Neuron (in vitro differentiated cells): ENCODE measurements around the gene MT1F.
"Not testable (repeated sequence)": the region's sequence is repeated elsewhere in the genome, so short reads cannot be mapped to it uniquely, and the experiment has no call there.

Source experiments
- H2AFZ ChIP-seq: one replicate; pipeline ENCODE4 v1.6.1; 2013; ENCODE audit warnings: low read depth, mild to moderate bottlenecking, inconsistent platforms, low read length, moderate library complexity
- H3K27me3 ChIP-seq: one replicate; pipeline ENCODE4 v1.6.1; 2013; ENCODE audit warnings: low read length; ENCODE audit not compliant: insufficient read depth
- H3K36me3 ChIP-seq: one replicate; pipeline ENCODE4 v1.6.1; 2013; ENCODE audit warnings: low read length; ENCODE audit not compliant: insufficient read depth
- H3K4me1 ChIP-seq: one replicate; pipeline ENCODE4 v1.6.1; 2013; ENCODE audit warnings: low read length; ENCODE audit not compliant: insufficient read depth
- H3K4me3 ChIP-seq: 2 replicates; pipeline ENCODE4 v1.5.1; 2013; ENCODE audit warnings: mild to moderate bottlenecking, low read length, moderate library complexity
- H3K9me3 ChIP-seq: one replicate; pipeline ENCODE4 v1.6.1; 2013; ENCODE audit warnings: low read length

Gene MT1F

DNA sequence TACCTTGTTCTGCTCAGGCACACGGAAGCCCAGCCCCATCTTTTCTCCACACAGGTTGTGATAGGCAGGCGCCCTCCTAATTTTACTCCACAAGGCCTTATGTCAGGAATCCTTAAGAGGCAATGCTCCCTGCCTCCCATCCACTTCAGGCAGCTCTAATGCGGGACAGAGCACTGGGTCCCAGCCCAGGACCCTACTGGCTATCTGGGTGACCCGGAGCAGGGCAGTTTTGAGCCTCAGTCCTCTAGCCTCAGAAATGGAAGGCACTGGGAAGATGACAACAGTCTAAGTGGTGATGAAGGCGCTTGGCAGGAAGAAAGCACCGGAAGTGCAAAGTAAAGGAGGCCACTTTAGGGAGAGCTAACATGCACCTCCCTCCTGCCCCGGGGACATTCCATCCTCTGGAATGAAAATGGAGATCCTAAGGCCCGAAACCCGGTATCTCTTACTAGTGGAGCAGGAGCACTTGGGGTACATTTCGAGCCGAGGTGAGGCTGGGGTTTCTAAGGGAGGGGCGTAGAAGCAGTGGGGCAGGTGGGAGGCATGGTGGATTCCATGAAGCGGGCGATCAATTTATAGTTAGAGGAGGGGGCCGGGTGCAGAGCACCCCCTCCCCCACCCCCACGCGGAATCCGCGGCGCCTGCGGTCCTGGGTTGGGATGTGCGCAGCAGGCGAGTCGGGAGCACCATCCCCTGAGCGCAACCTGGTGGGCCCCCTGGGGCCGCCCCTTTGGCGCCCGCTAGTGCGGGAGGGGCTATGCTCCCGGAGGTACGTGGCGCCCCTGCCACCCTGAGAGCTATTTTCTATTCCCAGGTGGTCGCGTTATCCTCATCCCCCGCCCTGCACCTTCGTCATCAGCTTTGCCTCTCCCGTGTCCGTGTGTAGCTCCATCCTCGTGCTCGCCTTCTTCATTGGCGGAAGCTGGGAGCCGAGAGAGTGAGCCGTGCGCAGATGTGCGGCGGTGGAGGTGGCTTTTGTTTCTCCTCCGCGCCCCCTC is 4.9 kb downstream of the MT1F start:
- H2AFZ ChIP-seq: no peak overlapping the region
- H3K36me3 ChIP-seq: no peaks in the 10 kb centered on the region
- H3K9me3 ChIP-seq: peaks cover 6% of the 10 kb centered on the region
- peaks cover 97% of the 10 kb centered on the region for H3K27me3 ChIP-seq
- no peaks in the 10 kb centered on the region for H3K4me1 ChIP-seq
- no peak overlapping the region for H3K4me3 ChIP-seq

DNA sequence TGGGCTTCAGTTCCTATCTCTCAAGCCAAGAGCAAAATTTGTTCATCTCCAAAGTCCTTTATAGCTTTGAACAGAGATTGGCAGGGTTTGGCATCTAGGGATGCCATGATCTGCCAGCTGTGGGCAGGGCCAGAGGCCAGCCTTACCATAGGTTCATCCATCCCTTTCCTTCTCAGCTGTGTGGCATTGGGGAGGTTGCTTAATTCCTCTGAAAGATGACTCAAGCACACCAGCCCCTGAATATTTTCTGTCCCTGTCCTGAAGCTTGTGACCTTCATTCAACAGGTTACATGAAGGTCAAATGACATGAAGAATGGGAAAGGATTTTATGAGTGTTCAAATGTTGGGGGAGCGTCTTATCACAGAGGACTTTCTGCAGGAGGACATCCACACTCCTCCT is 6.7 kb downstream of the MT1F start:
- Histone ChIP-seq H3K9me3 (peaks cover 6% of the 10 kb centered on the region), H3K27me3 (peaks cover 98% of the 10 kb centered on the region), H3K4me3 (no peak overlapping the region), H3K36me3 (no peaks in the 10 kb centered on the region), H2AFZ (no peak overlapping the region), H3K4me1 (no peaks in the 10 kb centered on the region)

DNA sequence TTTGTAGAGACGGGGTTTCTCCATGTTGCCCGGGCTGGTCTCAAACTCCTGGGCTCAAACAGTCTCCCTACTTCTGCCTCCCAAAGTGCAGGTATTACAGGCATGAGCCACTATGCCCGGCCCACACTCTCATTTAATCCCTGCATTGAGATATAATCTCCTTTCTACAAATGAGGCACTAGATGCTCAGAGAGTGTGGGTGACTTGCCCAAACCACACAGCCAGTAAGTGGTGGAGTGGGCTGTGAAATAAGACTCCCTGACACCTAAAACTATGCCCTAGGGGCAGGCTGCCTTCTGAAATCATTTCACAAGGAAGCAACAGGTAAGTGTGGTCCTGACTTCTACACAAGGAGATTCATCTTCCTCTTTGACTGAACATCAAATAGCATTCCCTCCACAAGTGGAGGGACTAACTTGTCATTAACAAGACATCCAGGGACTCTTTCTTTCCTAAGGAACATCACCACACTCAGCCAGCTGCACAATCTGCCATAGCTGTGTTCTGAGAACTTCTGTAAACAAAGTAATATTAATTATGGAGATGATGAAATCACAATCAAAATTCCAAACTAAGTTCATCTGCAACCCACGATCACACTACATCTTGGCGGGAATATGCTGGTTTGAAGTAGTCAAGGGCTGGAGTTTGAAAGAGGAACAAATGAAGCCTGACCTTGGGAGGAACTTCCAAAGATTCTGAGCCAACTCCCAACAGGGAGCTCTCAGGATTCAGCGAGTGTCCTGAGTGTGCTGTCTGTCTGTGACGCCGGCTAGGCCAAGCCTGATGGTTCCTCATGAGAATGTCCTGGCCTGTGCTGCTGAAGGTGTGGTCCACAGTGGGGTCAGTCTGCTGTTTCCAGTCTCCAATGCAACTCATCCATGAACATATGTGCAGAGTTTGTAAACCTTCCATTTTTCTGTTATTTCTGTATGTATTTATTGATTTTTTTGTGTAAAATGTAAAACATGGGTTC is 7.8 kb downstream of the MT1F start:
- H3K4me3 ChIP-seq, H2AFZ ChIP-seq, H3K9me3 ChIP-seq, H3K4me1 ChIP-seq, H3K36me3 ChIP-seq: not testable (repeated sequence)
- peaks cover 98% of the 10 kb centered on the region for H3K27me3 ChIP-seq

DNA sequence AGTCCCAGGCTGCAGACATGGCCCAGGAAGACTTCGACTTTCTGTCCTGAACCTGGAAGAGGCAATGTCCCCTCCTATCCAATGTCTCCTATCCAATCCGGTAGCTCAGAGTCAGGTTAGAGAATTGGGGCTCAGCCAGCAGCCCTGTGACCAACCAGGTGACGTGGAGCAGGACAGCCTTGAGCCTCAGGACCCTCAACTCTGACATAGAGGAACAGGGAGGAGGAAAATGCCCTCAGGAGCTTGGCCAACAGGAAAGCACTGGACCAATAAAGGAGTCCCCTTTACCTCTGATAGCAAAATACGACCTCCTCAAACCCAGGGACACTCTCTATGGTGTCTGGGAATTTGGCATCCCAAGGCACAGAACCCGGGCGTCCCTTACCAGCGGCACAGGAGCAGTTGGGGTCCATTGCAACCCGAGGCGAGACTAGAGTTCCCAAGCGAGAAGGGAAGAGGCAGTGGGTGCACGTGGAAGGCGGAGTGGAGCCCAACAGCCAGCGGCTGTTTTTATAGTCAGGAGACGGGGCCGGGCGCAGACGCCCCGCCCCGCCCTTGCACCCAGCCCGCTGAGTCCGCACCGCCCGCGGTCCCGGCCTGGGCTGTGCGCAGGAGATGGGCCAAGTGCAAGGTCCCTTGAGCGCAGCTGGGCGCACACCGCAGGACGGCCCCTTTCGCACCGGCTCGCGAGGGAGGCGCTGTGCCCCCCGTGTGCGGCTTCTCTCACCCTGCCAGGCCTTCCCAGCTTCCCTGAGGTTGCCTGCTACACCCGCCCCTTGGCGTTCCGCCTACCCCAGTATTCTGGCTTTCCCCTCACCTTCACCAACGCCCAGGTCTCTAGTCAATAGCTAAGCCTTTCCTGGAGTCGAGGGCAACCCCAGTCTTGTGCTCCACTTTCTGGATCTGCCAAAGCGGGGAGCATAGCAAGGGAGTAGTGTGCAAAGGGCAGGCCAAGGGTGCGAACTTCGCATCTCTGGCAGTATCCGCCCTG is 10.1 kb downstream of the MT1F start, which contains the start of gene MT1G:
Gene MT1G, minus strand, starts transcription at position 485 of the 991 bp plus-strand sequence. Its CDS starts 72 bp downstream, at position 413.
- Histone ChIP-seq H3K27me3 (peaks cover 96% of the 10 kb centered on the region), H3K4me3 (no peak within 1 kb of the TSS), H3K36me3 (no peaks in the 10 kb centered on the region)

DNA sequence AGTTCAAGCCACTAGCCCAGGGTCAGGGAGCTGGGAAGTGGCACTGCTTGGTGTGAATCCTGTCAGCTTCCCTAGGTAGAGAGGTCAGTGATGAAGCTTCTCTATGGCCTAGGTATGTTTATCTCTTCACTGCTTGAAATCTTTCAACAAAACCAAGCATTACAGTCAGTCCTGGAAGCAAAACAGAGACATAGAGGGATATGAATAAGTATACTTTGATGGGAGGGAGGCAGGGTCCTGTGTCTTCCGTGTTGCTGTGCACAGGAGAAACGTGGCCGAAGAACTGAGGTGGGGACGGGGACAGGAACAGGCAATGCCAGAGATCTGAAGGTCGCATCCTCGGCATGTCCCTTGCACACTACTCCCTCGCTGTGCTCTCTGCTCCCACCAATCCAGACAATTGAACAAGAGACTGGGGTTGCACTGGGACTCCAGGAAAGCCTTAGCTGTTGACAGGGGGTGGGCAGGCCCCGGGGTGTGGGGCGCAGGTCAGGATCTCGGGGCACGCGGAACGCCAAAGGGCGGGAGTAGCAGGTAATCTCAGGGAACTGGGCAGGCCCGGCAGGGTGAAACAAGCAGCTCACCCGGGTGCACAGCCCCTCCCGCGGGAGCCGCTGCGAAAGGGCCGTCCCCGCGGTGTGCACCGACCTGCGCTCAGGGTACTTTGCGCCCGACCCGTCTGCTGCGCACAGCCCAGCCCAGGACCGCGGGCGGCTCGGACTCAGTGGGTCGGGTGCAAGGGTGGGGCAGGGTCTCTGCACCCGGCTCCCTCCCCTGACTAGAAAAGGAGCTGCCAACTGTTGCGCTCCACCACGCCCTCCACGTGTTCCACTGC is 11.5 kb downstream of the MT1F start, which contains the start of gene MT1H:
Gene MT1H, plus strand, starts transcription at position 810 of the 835 bp plus-strand sequence. CDS start 71 bp downstream, outside the sequence.
- Histone ChIP-seq H3K4me3 (no peak within 1 kb of the TSS), H3K4me1 (no peaks in the 10 kb centered on the region), H2AFZ (no peak within 1 kb of the TSS), H3K9me3 (peaks cover 3% of the 10 kb centered on the region), H3K36me3 (no peaks in the 10 kb centered on the region), H3K27me3 (peaks cover 96% of the 10 kb centered on the region)

More for the DNA sequence above, 10.1 kb downstream of the MT1F start, which contains the start of gene MT1G:
- Histone ChIP-seq H3K9me3 (peaks cover 3% of the 10 kb centered on the region), H2AFZ (no peak within 1 kb of the TSS), H3K4me1 (no peaks in the 10 kb centered on the region)

DNA sequence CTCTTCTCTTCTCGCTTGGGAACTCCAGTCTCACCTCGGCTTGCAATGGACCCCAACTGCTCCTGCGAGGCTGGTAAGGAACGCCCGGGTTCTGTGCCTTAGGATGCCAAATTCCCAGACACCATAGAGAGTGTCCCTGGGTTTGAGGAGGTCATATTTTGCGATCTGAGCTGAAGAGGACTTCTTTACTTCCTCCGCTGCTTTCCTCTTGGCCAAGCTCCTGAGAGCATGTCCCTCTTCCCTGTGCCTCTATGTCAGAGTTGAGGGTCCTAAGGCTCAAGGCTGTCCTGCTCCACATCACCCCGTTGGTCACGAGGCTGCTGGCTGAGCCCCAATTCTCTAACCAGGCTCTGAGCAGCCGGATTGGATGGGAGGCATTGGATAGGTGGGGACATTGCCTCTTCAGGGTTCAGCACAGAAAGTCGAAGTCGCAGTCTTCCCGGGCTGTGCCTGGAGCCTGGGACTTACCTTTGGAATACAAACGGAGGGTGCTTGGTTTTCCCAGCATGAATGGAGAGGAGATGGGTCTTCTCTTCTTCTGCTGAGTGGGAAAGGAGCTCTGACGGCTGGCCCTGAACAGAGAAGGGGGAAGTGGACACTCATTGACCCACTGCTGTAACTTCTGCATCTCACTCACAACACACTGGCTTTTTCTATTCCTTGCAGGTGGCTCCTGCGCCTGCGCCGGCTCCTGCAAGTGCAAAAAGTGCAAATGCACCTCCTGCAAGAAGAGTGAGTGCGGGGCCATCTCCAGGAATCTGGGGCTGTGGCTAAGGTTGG is 12.3 kb downstream of the MT1F start:
- peaks cover 91% of the 10 kb centered on the region for H3K27me3 ChIP-seq
- H2AFZ ChIP-seq: no peak overlapping the region
- peaks cover 3% of the 10 kb centered on the region for H3K9me3 ChIP-seq
- no peaks in the 10 kb centered on the region for H3K4me1 ChIP-seq
- no peaks in the 10 kb centered on the region for H3K36me3 ChIP-seq
- no peak overlapping the region for H3K4me3 ChIP-seq

DNA sequence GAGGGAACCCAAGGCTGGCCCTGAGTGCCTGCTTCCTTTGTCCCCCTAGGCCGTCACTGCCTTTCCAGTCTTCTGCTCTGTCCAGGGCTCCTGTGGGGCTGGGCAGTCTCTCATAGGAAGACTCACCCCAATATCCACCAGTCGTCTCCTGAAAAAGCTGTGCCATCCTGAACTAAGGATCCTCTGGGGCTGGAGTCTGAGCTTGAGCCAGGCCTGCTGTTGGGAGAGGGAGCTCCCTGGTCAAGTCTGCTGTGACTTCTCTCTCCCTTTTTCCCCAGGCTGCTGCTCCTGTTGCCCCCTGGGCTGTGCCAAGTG is 12.8 kb downstream of the MT1F start:
- Histone ChIP-seq H3K4me1 (no peaks in the 10 kb centered on the region), H3K9me3 (peaks cover 3% of the 10 kb centered on the region), H3K4me3 (no peak overlapping the region), H3K27me3 (peaks cover 92% of the 10 kb centered on the region), H2AFZ (no peak overlapping the region), H3K36me3 (no peaks in the 10 kb centered on the region)

DNA sequence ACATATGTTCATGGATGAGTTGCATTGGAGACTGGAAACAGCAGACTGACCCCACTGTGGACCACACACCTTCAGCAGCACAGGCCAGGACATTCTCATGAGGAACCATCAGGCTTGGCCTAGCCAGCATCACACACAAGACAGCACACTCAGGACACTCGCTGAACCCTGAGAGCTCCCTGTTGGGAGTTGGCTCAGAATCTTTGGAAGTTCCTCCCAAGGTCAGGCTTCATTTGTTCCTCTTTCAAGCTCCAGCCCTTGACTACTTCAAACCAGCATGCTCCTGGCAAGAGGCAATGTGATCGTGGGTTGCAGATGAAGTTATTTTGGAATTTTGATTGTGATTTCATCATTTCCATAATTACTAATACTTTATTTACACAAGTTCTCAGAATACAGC is 13.9 kb downstream of the MT1F start:
- peaks cover 91% of the 10 kb centered on the region for H3K27me3 ChIP-seq
- not testable (repeated sequence) for H3K36me3 ChIP-seq, H3K4me3 ChIP-seq, H3K9me3 ChIP-seq, H2AFZ ChIP-seq, H3K4me1 ChIP-seq

DNA sequence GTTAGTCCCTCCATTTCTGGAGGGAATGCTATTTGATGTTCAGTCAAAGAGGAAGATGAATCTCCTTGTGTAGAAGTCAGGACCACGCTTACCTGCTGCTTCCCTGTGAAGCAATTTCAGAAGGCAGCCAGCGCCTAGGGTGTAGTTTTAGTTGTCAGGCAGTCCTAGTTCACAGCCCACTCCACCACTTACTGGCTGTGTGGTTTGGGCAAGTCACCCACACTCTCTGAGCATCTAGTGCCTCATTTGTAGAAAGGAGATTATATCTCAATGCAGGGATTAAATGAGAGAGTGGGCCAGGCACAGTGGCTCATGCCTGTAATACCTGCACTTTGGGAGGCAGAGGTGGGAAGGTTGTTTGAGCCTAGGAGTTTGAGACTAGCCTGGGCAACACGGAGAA is 14.4 kb downstream of the MT1F start:
- H2AFZ ChIP-seq, H3K9me3 ChIP-seq, H3K4me1 ChIP-seq, H3K36me3 ChIP-seq, H3K4me3 ChIP-seq: not testable (repeated sequence)
- peaks cover 91% of the 10 kb centered on the region for H3K27me3 ChIP-seq

DNA sequence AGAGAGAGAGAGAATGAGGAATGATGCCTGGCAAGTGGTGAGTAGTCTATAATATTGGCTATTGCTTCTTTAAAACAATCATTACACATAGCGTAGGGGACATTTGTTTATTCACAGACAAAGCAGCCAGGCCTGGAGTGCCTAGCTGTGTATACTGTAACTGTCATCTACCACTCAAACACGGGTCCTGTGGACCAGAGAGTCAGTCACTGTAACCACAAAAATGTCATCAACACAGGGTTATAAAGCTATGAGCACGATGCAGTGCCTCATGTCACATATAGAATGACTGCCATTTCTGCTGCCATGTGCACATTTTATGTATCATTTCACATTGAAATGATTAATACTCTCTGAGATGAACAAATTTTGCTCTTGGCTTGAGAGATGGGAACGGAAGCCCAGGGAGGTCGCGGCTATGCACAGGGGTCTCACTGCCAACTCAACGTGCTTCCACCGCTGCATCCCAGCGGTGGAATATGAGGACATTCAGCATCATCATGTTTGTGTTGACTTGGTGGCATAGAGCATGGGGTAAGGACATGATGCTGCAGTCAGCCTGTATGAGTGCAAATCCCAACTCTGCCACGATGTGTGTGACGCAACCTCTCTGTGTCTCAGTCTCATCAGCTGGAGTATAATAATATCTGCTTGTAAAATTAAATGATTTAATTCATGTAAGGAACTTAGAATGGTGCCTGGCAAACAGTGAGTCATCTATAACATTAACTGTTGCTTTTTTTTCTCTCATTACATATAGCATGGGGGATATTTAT is 15.2 kb downstream of the MT1F start:
- Histone ChIP-seq H3K9me3 (no peaks in the 10 kb centered on the region), H2AFZ (no peak overlapping the region), H3K27me3 (peaks cover 91% of the 10 kb centered on the region), H3K4me3 (no peak overlapping the region), H3K36me3 (no peaks in the 10 kb centered on the region), H3K4me1 (no peaks in the 10 kb centered on the region)
